NCI-H2029 (cell line): ENCODE results near the gene LRRK1.

Source experiments
- DNase-seq: peaks from one replicate; lab custom pipeline; 2025; lab: John Stamatoyannopoulos, UW

LRRK1 gene

GRCh38 chr15:101023501-101024072 lies 104.4 kb downstream of the LRRK1 start:
- no peak for DNase-seq

DNA sequence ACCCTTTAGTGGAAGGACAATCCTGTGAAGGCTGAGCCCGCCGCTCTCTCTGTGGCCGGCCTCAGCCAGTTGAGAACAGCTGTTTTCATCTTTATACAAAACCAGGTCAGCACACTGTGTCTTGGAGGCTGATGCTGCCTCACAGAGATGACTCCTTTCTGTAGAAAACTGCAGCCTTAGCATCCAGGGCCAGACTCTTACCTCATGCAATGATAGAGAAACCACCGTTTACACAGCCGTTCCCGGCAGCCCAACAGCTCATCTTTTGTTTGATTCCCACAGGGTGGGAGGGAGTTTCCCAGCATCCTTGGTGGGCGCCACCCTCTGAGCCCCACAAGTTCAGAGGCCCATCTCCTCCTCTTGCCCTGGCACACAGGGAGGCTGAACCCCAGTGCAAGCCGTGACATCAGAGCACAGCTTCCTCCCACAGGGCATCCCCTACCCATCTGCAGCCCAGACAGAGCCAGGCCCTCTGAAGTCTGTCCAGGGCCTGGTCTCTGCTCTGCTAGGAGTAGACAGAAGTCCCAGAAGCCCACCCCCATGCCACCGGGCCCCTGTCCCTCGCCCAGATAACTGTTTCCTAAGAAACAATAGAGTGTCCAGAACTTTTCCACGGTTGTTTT lies 105.0 kb downstream of the LRRK1 start:
- no peak for DNase-seq

- no peak for DNase-seq
Observed at GRCh38 chr15:101024706-101025500, 105.7 kb downstream of the LRRK1 start.

DNA sequence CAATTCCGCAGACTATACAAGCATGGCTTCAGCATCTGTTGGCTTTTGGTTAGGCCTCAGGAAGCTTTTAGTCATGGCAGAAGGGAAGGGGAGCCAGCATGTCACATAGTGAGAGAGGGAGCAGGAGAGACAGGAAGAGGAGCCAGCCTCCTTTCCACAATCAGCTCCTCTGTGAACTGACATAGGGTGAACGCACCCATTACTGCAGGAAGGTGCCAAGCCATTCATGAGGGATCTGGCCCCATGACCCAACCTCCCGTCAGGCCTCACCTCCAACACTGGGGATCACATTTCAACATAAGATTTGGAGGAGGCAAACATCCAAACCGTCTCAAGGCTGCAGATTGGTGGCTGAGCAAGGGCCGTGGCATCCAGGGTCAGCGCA lies 106.3 kb downstream of the LRRK1 start:
- no peak for DNase-seq

GRCh38 chr15:101025896-101026631 lies 106.9 kb downstream of the LRRK1 start:
- DNase-seq: no peak

DNA sequence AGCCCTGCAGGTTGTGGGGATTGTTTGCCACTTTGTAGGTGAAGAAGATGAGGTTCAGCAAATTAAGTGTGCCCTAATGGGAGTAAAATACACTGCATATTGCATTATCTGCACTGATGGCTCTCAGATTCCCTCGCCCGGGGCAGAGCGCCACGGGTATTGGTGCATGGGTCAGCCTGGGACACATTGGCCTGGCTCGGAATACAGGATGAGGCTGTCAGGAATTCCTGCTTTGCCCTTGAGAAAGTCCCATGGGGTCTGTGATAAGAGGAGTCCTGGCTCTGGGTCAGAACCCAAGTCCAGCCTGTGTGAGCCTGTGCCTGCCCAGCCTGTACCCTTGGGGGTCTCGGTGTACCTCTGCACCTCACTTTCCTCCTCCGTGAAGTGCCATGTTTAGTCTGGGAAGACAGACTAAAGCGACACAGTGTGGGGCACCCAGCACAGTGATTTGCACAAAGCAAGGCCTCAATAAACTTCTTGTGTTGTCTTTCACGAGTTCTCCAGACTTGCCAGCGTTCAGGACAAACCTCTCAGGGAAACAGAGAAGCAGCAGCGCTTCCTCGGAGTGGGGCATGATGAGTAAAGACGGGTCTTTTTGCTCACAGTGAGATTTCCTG lies 107.6 kb downstream of the LRRK1 start:
- no peak for DNase-seq

DNA sequence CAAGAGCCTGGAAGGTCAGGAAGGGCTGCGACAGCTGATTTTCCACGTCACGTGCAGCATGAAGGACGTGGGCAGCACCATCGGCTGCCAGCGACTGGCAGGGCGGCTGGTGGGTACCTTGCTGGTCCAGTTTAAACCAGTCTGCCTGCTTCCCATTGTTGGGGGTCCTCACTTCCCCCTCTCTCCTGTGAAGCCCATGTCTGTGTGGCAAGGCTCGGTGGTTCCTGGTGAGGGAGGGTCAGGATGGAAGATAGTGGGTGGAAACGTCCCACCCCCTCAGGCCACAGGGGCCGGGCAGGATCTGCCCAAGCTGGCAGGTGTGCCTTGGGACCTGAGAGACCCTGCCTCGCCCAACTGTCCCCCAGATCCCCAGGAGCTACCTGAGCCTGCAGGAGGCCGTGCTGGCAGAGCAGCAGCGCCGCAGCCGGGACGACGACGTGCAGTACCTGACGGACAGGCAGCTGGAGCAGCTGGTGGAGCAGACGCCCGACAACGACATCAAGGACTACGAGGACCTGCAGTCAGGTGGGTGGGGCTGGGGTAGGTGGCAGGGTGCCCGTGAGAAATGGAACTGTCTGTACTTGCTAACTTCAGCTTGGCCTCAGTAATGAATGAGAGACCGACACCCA lies 108.2 kb downstream of the LRRK1 start:
- DNase-seq: no peak

- no peak for DNase-seq
Observed at GRCh38 chr15:101027920-101028319, 108.8 kb downstream of the LRRK1 start.

DNA sequence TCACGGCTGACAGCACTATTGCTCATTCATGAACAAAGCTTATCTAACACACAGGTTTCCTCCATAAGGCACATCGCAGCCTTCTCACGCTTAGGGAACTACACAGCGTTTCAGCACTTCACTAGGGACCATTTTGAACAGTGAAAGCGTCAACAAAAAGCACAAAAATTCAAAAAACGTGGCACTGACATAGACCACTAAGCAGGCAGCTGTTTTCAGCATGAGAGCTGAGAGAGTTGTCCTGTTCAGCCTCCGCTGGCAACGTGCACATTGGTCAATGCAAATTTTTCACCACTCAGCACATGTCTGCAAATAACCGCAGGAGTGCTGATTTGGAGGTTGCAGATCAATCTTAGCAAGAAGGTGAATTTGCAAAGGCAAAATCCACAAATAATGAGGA lies 109.2 kb downstream of the LRRK1 start:
- no peak for DNase-seq

DNA sequence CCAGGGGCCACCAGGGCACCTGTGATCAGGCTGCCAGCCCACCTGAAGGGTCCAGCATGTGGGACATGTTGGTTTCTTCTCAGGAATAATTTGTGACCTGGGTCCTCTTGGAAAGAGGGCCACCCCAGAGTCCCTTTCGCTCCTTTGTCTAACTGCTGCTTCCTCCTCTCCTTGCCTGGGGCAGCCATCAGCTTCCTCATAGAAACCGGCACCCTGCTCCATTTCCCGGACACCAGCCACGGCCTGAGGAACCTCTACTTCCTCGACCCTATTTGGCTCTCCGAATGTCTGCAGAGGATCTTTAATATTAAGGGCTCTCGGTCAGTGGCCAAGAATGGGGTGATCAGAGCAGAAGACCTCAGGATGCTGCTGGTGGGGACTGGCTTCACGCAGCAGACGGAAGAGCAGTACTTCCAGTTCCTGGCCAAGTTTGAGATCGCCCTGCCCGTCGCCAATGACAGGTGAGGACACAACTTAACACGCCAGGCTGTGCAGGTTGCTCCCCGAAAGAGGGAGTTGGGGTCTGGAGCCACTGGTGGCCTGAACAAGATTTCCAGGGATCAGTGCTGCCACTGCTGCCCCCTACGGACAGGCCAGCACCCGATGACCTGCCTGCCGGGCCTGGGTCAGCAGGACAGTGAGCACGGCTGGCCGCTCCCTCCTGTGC lies 109.7 kb downstream of the LRRK1 start:
- no peak for DNase-seq

- no peak for DNase-seq
Observed at GRCh38 chr15:101029971-101030661, 111.0 kb downstream of the LRRK1 start.

DNA sequence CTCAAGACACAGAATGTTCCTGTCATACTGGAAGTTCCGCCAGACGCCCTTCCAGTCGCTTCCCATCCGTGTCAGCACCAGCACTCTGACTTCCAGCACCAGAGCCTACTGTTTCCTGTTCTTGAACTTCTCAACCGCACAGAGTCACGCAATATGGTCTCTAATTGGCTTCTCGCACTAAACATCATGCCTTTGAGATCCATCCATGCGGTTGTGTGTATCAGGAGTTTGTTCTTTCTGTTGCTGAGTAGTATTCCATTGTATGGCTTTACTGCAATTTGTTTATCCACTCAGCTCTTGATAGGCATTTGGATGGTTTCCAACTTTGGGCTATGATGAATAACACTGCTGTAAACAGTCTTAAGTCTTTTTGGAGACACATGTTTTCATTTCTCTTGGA lies 112.1 kb downstream of the LRRK1 start:
- DNase-seq: peak; percentile 30

GRCh38 chr15:101033801-101034200 lies 114.6 kb downstream of the LRRK1 start:
- no peak for DNase-seq

DNA sequence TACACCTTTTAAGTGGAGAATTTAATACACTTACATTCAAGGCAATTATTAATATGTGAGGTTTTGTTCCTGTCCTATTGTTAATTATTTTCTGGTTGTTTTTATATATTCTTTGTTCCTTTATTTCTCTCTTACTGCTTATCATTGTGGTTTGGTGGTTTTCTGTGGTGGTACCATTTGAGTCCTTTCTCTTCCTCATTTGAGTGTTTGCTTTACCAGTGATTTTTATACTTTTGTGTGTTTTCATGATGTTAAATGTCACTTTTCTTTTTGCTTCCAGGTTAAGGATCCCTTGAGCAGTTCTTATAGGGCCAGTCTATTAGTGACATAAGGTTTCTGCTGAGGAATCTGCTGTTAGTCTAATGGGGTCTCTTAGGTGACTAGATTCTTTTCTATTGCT lies 116.5 kb downstream of the LRRK1 start:
- DNase-seq: no peak

DNA sequence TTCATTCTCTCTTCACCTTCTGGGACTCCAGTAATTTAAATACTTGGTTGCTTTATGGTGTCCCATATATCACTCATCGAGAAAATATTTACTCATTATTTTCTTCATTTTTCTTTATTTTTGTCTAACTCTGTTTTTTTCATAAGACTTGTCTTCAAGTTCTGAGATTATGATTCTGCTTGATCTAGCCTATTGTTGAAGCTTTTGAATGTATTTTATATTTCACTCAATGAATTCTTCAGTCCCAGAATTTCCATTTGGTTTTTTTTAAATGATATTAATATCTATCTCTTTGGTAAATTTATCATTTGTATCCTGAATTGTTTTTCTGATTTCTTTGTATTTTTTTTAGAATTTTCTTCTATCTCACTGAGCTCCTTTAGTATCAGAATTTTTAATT lies 117.0 kb downstream of the LRRK1 start:
- no peak for DNase-seq

DNA sequence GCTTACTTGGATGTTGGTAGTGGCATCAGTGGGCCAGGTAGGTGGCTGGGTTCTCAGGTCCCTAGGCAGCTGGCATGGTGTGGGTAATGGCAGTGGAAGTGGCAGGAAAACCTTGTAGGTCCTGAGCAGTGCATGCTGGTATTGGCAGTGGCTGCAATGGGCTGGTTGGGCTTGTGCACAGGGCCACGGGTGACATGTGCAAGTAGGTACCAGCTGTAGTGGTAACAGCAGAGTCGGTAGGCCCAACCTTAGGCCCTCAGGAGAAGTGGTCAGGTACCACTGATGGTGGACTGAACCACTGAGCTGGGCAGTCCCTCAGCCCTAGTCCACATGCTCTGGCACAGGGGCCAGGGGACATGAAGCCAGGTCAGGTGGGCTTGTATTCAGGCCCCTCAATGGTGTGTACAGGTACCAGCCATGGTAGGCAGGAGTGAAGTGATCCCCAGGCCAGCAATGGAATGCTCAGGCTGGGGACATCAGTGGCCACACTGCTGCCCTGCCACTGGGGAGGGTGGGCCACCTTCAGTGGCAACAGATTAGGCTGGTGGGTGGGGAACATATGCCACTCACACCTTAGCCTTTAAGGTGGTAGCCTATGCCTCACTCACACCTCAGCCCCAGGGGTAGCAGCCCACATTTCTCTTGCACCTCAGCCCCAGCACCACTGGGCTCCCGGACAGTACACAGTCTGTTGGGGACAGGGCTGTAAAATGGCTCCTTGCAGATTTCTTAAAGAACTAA lies 118.1 kb downstream of the LRRK1 start:
- DNase-seq: no peak

- no peak for DNase-seq
Observed at GRCh38 chr15:101038327-101039003, 119.3 kb downstream of the LRRK1 start.

GRCh38 chr15:101039461-101039860 lies 120.3 kb downstream of the LRRK1 start:
- DNase-seq: no peak

DNA sequence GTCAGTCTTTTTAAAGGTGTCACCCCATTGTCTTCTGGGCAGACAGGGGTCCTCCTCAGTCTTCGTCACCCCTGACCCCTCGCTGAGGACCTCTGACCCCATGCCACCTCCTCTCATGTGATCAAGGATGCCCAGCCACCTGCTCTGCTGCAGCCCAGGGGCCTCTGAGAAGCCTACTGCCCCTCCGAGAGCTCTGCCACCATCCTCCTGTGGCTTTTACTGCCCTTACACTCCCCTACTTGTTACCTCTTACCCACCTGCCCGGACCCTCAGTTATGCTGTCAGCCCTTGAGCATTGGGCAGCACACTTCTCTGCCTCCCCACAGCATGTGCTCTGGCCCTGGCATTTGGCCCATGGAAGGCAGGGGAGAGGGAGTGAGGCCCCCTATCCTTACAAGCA lies 123.2 kb downstream of the LRRK1 start:
- no peak for DNase-seq
